ENCODE measurements around the gene DHRS1.
"Not testable (repeated sequence)": the region's sequence is repeated elsewhere in the genome, so short reads cannot be mapped to it uniquely, and the experiment has no call there.

Gene DHRS1

DNA sequence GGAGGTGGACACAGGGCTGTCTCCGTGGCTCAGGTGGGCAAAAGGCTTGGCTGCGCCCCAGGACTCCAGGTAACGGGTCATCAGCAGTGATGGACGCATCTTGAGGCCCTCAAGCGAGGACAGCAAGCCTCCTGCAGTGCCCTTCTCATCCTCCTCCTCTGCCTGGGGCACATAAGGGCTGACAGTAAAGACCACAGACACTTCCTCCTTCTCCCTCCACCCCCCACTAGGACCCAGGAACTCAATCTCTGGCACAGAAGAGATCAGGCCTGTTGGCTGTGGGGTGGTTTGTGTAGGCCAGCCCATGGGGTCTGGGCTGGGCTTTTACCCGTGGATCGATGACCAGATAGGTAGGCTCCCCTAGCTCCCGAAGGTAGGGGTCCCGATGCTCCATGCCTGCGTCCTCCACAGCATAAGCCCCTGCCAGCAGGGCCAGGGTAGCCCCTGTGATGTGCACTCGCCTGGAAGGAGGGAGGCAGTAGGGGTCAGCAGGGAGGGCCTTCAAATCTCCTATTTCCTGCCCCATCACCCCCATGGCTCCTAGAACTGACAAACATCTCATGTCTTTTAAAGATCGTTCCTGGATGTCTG is 29.6 kb upstream of the DHRS1 start:
- no peak for DNase-seq (ENCODE audit: low read depth in 4 of 4, low spot score in 1 of 4)

DNA sequence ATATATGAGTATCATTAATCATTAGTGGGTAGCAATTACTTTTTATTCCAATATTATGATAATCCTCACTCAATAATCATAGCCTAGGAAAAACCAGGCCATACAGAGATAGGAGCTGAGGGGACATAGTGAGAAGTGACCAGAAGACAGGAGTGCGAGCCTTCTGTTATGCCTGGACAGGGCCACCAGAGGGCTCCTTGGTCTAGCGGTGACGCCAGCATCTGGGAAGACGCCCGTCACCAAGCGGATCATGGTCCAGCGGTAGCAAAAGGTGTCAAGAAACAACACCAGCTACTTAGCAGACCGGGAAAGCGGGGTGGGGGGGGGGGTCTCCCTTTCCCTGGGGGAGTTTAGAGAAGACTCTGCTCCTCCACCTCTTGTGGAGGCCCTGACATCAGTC is 28.3 kb upstream of the DHRS1 start:
- not testable (repeated sequence) for DNase-seq (ENCODE audit: low read depth in 4 of 4, low spot score in 1 of 4)

DNA sequence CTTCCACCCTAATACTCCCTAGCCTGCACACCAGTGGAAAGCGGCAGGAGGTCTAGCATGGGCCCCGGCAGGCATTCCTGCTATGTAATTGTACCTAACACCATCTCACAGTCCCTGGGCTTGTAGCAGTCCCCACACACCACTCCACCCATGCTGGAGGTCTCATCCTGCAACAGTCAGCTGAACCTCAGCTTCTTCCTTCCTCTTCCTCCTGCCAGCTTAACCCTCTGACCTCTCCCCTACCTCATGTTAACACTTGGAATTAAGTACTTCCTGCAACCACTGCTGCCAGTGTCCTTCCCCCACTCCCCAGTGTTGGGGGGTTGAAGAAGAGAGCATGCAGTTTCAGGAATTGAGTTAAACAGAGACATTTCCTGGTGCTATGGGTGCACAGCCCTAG is 27.7 kb upstream of the DHRS1 start:
- DNase-seq (ENCODE audit: low read depth in 4 of 4, low spot score in 1 of 4) = no peak

DNA sequence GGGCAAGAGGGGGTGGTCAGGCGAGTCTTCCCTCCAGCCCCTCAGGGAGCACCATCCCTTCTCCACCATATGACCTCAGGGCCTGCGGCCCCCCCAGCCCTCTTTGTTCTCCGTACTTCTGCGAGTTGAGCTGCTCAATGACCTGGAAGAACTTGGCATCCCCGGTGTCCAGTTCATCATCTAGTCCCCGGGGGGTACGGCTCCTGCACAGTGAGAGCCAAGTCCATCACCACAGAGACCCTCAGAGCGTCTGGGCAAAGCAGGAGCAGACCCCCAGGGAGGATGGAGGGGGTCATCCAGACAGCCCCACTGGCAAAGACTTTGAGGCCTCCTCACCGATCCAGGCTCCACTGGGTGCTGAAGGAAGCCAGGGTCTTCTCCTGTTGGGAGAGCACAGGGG is 26.4 kb upstream of the DHRS1 start:
- DNase-seq (ENCODE audit: low read depth in 4 of 4, low spot score in 1 of 4) = no peak

DNA sequence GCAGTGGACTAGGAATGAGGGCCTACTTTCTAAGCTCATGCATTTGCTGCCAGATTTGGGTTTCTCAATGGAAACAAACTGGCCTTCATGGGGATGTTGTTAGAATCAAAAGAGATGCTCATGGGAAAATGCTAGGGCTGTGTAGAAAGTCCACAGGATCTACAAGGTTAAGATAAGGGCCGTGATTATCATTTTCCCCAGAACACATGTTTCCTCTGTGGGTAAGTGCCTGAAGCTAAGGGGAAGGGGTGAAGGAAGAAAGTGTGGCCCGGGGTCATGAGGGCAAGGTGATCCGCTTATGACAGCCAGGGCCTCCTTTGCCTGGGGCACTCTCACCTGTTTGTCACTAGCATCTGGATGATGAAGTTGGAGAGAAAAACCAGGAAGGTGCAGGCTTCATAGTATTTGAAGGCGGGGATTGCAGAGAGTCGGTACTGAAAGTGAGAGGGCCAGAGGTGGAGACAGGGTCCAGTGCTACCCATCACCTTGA is 25.5 kb upstream of the DHRS1 start:
- DNase-seq (ENCODE audit: low read depth in 4 of 4, low spot score in 1 of 4) = no peak

DNA sequence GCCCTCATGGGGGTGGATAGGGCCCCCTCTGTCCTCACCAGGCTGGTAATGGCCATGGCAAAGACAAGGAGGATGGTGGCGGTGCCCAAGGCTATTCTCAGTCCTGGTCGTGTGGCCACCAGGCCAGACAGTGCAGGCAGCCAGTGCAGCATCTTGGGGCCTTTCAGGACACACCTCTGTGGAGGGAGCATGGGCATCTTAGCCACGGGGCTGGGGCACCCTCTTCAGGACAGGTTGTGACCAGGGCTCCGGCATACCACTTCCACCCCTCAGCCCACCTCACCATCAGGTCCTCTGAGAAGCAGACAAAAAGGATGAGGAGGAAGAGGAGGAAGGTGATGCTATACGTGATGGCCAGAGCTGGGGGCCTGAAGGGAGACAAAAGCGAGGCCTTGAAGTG is 24.4 kb upstream of the DHRS1 start:
- DNase-seq (ENCODE audit: low read depth in 4 of 4, low spot score in 1 of 4) = no peak

DNA sequence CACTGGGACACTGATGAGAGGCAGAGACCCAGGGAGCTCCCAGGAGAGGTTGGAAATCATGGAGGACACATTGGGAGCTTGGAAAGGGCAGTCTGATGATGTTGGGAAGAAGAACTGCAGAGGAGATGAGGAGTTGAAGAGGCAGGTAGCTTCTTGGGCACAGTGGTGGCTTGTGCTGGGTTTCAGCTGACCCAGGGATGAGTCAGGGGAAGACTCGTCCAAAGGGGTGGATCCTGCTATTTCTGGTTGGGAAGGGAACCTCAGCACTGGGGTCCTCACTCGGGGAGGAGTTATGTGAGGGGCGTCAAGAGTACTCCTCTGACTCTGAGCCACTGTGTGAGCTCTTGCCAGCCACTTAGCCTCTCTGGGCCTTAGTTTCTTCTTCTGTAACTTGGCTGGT is 23.8 kb upstream of the DHRS1 start:
- no peak for DNase-seq (ENCODE audit: low read depth in 4 of 4, low spot score in 1 of 4)

DNA sequence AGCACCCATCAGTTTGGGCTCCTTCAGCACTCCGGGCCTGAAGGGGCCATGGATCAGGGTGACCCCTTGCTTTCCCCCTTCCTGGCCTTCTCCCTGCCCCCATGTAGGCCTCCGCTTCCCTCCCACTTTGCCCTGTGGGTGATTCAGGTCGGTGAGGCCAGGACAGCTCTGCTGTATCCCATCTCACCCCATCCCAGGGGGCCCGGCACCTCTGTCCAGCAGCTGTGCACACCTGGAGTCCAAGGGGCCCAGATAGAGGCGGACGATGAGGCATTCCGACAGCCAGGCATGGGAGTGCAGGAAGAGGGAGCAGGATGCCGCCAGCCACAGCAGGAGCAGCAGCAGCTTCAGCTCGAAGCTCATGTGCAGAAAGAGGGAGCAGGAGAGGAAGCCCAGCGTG is 23.1 kb upstream of the DHRS1 start:
- no peak for DNase-seq (ENCODE audit: low read depth in 4 of 4, low spot score in 1 of 4)

DNA sequence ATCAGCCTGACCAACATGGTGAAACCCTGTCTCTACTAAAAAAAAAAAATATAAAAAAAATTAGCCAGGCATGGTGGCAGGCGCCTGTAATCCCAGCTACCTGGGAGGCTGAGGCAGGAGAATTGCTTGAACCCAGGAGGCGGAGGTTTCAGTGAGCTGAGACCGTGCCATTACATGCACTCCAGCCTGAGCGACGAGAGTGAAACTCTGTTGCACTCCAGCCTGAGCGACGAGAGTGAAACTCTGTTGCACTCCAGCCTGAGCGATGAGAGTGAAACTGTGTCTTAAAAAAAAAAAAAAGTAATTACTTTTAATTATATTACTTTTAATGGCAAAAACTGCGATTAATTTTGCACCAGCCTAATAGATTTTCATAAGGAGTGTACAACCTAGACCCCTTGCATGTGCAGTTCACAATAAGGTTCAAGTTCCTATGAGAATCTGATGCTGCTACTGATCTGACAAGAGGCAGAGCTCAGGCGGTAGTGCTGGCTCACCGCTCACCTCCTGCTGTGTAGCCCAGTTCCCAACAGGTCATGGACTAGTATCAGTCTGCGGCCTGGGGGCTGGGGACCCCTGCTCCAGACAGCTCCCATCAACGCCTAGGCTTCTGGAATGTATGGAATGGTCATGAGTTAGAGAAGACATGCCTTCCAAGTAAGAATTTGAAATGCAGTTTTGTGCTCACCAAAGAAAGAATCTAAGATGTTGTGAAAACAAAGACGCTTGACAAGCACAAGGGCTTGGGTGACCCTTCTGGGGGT is 21.8 kb upstream of the DHRS1 start:
- no peak for DNase-seq (ENCODE audit: low read depth in 4 of 4, low spot score in 1 of 4)

DNA sequence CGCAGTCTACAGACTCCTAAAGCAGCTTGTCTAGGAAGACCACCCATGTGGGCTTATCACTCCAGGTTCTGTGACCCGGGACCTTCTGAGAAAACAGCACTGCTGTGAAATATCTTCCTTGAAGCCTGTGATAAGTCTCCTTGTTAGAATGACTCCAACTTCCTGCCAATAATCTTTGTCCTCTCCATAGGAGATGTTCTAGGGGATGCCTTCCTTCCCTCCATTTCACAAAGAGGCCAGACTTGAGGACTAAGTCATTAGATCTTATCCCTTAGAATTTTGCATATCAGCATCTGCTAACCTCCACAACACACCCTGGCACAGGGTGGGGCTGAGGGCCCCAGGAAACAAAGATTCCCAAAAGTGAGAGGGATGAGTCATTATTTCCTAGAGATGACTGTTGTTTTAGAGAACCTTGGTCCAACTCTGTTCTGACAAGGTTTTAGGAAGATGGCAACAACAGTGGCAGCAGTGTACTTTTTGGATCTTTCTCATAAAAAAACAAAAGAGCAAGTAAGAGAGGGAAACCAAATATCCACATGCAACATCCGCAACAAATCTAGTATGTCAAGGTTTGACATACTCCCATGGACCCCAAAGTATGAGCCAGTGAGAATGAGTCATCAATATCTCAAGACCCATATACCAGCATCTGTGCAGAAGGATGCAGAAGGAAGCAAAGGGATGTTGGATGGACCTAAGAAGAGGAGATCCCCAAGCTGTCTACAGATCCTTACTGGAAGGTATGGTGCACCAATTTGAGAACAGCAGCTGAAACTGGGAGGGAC is 17.8 kb upstream of the DHRS1 start:
- DNase-seq (ENCODE audit: low read depth in 4 of 4, low spot score in 1 of 4) = no peak

DNA sequence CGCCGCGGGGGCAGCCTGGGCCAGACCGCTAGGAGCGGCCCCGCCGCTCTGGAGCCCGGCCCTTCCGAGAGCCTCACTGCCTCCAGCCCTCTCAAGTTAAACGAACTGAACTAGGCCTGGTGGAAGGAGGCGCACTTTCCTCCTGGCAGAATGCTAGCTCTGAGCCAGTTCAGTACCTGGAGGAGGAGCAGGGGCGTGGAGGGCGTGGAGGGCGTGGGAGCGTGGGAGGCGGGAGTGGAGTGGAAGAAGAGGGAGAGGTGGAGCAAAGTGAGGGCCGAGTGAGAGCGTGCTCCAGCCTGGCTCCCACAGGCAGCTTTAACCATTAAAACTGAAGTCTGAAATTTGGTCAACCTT is 17.0 kb upstream of the DHRS1 start:
- no peak for DNase-seq (ENCODE audit: low read depth in 4 of 4, low spot score in 1 of 4)

DNA sequence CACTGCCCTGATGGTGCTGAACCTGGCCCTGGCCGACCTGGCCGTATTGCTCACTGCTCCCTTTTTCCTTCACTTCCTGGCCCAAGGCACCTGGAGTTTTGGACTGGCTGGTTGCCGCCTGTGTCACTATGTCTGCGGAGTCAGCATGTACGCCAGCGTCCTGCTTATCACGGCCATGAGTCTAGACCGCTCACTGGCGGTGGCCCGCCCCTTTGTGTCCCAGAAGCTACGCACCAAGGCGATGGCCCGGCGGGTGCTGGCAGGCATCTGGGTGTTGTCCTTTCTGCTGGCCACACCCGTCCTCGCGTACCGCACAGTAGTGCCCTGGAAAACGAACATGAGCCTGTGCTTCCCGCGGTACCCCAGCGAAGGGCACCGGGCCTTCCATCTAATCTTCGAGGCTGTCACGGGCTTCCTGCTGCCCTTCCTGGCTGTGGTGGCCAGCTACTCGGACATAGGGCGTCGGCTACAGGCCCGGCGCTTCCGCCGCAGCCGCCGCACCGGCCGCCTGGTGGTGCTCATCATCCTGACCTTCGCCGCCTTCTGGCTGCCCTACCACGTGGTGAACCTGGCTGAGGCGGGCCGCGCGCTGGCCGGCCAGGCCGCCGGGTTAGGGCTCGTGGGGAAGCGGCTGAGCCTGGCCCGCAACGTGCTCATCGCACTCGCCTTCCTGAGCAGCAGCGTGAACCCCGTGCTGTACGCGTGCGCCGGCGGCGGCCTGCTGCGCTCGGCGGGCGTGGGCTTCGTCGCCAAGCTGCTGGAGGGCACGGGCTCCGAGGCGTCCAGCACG is 16.4 kb upstream of the DHRS1 start:
- DNase-seq (ENCODE audit: low read depth in 4 of 4, low spot score in 1 of 4) = no peak

DNA sequence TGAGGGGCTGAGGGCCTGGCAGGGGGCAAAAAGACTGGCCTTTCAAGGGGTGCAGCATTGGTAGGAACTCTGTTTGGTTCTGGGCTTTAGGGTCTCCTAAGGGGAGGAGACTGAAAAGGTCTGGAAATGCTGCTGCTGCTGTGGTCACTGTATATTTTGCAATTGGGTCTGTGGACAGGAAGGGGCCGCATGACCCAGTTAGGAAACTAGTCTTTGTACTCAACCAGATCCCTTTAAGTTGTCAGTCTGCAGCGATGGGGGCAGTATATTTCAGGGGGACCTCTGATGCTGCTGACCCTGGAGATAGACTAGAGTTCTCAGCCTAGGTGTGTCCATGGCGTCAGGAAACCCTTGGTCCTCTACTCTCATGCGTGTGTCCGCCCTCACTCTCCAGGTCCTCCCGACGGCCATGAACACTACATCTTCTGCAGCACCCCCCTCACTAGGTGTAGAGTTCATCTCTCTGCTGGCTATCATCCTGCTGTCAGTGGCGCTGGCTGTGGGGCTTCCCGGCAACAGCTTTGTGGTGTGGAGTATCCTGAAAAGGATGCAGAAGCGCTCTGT is 15.7 kb upstream of the DHRS1 start:
- DNase-seq (ENCODE audit: low read depth in 4 of 4, low spot score in 1 of 4) = no peak

DNA sequence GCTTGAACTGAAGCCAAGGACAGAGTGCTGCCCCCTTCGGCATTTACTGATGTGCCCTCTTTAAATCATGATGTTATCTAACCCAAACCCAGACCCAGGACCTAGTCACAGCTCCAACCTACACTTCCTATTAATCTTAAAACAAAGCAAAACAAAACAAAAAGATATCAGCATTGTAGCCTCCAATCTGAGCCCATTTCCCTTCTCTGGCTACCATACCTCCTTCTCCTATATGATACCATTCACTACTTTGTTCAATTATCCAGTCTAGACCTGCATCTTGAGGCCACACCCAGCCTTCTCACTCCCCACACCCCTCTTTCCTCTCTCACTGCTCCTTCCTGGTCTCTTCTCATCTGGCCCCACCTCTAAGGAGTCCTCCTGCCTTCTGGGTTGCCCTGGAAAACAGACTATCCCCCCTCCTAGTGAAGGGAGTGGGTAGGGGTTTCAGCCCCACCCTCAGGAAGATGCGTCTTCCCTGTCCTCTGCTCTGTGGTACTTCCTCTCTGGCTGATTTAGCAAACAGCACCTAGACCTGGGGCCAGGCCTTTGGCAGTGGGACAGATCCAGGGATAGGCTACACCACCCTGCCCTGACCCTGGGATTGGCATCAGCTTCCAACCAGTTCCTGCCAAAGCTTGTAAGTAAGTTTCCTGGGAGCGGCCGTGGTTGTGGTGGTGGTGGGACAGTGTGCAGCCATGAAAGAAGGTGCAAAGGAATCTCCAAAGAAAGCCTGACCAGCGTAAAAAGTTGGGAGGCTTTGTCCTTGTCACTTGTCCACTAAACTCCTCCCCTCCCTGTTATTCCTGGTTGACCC is 15.0 kb upstream of the DHRS1 start:
- no peak for DNase-seq (ENCODE audit: low read depth in 4 of 4, low spot score in 1 of 4)

DNA sequence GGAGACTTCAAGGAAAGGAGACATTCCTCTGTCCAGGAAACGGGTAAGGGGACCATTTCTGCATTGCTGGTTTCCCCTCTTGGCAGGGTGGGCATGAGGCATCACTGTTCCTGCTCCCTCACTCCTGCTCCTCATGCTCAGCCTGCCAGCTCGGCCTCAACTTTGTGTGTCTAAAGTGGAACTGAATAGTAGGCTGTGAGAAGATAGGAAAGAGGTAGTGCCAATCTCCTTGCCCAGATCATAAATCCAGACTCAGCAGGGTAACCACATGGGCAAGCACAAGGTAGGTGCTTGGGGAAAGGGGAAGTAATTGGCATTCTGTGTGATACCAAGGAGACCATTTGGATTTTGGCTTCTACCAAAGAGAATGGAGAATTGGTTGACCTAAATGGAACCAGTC is 14.3 kb upstream of the DHRS1 start:
- DNase-seq (ENCODE audit: low read depth in 4 of 4, low spot score in 1 of 4) = no peak

DNA sequence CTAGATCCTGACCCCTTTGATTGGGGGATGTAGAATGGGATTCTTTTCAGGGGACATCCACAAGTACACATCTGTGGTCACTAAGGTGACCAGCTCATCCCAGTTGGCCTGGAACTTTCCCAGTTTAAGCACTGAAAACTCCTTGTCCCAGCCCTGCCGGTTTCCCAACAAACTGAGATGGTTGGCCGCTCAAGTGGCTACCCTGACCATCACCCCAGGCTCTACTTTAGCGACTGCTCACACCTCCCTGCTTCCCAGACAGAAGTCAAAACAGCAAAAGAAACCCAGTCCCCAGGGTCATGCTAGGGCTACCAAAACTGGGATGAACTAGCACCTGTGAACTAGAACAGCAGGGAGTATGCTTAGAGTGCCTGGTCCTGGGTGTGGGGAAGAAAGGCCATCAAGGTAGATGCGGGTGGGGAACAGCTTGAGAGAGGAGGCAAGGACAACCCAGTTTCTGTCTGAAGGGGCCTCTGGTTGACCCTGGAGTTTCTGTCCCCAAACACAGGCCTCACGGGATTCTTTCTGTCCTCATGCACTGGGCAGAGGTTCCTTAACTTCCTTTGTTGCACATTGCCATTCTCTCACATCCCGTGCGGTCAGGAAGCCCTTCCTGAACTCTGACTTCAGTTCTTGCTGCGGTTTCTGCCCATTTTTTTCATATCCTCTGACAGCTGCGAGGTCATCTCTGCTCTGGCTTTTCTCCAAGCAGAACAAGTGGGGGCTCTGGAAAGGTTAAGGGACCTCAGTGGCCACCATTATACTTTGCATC is 13.3 kb upstream of the DHRS1 start:
- no peak for DNase-seq (ENCODE audit: low read depth in 4 of 4, low spot score in 1 of 4)

DNA sequence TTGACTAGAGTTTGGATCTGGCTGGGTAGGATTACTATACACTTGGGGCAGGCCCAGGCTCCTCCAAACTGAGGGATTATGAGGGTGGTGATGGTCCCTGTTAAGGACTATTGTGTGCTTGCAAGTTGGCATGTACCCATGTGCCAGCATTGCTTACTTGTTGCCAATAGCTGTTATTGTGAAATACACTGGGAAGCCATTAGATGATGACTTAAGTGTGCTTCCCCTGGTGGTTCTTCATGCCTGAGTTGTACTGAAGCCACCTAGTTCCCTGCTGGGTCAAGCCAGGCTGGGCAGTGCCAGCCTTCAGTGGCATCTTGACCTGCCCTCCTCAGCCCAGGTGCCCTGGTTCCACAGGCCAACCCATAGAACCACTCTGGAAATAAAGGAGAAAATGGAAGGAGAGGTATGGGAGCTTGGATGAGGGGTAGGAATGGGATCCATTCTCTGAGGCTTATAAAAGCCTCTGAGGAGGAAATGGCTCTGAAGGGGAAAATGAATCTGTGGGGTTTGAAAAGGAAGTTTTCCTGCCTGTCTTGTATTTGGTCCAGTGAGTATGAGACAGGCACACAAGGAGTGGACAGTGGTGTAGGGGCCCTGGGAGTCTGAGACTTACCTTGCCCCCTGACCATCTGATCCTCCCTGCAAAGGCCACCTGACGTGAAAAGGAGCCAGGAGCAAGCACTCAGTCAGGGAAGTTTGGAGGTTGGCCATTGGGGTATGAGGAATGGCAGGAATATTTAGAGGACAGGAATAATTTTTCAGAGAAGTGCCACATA is 12.4 kb upstream of the DHRS1 start:
- no peak for DNase-seq (ENCODE audit: low read depth in 4 of 4, low spot score in 1 of 4)

DNA sequence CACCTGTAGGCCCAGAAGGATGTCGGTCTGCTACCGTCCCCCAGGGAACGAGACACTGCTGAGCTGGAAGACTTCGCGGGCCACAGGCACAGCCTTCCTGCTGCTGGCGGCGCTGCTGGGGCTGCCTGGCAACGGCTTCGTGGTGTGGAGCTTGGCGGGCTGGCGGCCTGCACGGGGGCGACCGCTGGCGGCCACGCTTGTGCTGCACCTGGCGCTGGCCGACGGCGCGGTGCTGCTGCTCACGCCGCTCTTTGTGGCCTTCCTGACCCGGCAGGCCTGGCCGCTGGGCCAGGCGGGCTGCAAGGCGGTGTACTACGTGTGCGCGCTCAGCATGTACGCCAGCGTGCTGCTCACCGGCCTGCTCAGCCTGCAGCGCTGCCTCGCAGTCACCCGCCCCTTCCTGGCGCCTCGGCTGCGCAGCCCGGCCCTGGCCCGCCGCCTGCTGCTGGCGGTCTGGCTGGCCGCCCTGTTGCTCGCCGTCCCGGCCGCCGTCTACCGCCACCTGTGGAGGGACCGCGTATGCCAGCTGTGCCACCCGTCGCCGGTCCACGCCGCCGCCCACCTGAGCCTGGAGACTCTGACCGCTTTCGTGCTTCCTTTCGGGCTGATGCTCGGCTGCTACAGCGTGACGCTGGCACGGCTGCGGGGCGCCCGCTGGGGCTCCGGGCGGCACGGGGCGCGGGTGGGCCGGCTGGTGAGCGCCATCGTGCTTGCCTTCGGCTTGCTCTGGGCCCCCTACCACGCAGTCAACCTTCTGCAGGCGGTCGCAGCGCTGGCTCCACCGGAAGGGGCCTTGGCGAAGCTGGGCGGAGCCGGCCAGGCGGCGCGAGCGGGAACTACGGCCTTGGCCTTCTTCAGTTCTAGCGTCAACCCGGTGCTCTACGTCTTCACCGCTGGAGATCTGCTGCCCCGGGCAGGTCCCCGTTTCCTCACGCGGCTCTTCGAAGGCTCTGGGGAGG is 11.3 kb upstream of the DHRS1 start, which contains the start of gene LTB4R:
Gene LTB4R (plus strand): TSS at position 857 of the 959 bp plus-strand sequence. CDS start 4,150 bp downstream, outside the sequence.
- peak in 1 of 4 experiments; percentile 31 for DNase-seq (ENCODE audit: low read depth in 4 of 4, low spot score in 1 of 4)
